Measurements from ENCODE around the gene SLC16A13.

DNA sequence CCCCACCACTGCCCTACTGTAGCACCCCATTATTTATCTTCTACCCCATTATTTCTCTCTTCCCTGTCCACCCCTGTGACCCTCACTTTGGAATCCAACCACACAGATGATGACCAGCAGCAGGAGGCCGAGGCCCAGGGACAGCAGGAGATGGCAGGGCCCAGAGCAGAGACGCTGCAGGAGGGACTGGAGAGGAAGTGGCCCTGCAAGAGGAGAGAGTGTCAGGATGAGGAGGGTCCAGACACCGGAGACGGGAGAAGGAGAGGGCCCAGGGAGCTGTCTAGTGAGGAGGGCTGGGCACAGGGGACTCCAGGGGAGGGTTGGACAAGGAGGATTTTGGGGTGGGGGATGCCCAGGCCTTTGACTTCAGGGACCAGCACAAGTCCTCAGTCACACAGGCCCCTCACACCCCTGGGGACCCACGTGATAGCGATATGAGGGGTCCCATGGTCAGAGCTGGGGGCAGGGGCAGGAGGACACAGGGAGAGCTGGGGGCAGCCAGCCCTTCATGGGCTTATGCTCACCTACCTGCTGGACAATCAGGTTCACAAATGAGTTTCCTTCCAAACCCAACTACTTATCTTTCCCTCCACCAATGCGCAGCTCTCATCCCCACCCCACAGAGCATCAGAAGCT lies 42.2 kb downstream of the SLC16A13 start:
- TF ChIP-seq, protein P1, sequence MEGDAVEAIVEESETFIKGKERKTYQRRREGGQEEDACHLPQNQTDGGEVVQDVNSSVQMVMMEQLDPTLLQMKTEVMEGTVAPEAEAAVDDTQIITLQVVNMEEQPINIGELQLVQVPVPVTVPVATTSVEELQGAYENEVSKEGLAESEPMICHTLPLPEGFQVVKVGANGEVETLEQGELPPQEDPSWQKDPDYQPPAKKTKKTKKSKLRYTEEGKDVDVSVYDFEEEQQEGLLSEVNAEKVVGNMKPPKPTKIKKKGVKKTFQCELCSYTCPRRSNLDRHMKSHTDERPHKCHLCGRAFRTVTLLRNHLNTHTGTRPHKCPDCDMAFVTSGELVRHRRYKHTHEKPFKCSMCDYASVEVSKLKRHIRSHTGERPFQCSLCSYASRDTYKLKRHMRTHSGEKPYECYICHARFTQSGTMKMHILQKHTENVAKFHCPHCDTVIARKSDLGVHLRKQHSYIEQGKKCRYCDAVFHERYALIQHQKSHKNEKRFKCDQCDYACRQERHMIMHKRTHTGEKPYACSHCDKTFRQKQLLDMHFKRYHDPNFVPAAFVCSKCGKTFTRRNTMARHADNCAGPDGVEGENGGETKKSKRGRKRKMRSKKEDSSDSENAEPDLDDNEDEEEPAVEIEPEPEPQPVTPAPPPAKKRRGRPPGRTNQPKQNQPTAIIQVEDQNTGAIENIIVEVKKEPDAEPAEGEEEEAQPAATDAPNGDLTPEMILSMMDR (IDR thresholded peaks at IDR 0.05): no peak
- TF ChIP-seq POLR2A (IDR thresholded peaks at IDR 0.05): no peak

Data from tibial nerve (tissue), 3 donors.